CD4-positive, alpha-beta T cell (primary cell): Measurements from ENCODE around the gene PTGES3. TPM values are rescaled to one million over a fixed set of nuclear protein-coding genes. Genes with fewer than 3 reads are reported as not detected.

ENCODE experiments used
- ATAC-seq: fragments of 200-7000 bp; cut with Tn5 transposase; one replicate; pipeline ENCODE4 v1.10.0; 2022; ENCODE audit warnings: mild to moderate bottlenecking; ENCODE audit not compliant: poor library complexity
- CTCF ChIA-PET: fragments of 350-600 bp; sonication (Branson Sonifier 250); formaldehyde crosslinking; loops from one replicate; lab custom pipeline; 2021; ENCODE audit warnings: antibody characterized with exemption, inconsistent platforms; lab: Charles Lee
- POLR2A ChIA-PET: fragments of 350-600 bp; sonication (Branson Sonifier 250); formaldehyde crosslinking; loops from one replicate; lab custom pipeline; 2021; ENCODE audit warnings: antibody characterized with exemption, inconsistent platforms; lab: Charles Lee
- DNase-seq, 14 experiments: peaks; one replicate each; pipeline ENCODE4 v3.0.0-alpha.2; 2013 to 2020; ENCODE audit warnings: mixed read lengths in 2 of 14
- H3K27ac ChIP-seq, 2 donors: one replicate each; pipeline versions ENCODE4 v1.5.1 to v1.7.0; 2013; ENCODE audit warnings: low read length in 2 of 2, low read depth in 1 of 2, mild to moderate bottlenecking in 1 of 2
- H3K27me3 ChIP-seq, 2 experiments: 1 replicate in 1 of 2; 2 replicates in 1 of 2; pipeline versions ENCODE4 v1.6.1 to v1.7.0; 2013; ENCODE audit warnings: low read length in 2 of 2, control low read depth in 1 of 2, mild to moderate bottlenecking in 1 of 2, moderate library complexity in 1 of 2; ENCODE audit not compliant: insufficient read depth in 2 of 2, control insufficient read depth in 1 of 2
- H3K36me3 ChIP-seq: one replicate; pipeline ENCODE4 v1.6.1; 2013; ENCODE audit warnings: low read length, control low read depth; ENCODE audit not compliant: insufficient read depth
- H3K4me1 ChIP-seq: one replicate; pipeline ENCODE4 v1.6.1; 2013; ENCODE audit warnings: low read length, control low read depth; ENCODE audit not compliant: insufficient read depth
- H3K4me3 ChIP-seq: one replicate; pipeline ENCODE4 v1.5.1; 2013; ENCODE audit warnings: mild to moderate bottlenecking, low read length, moderate library complexity
- H3K9me3 ChIP-seq, 2 experiments: 1 replicate in 1 of 2; 2 replicates in 1 of 2; pipeline versions ENCODE4 v1.6.1 to v1.7.0; 2013; ENCODE audit warnings: low read length in 2 of 2, mild to moderate bottlenecking in 2 of 2, control low read depth in 1 of 2, moderate library complexity in 1 of 2; ENCODE audit not compliant: control insufficient read depth in 1 of 2, insufficient read depth in 1 of 2
- H3K27ac Mint-ChIP-seq: one replicate; pipeline ENCODE4 v1.8.0; 2020; ENCODE audit warnings: mixed read lengths
- H3K27me3 Mint-ChIP-seq: one replicate; pipeline ENCODE4 v1.8.0; 2021; ENCODE audit warnings: mixed read lengths
- H3K36me3 Mint-ChIP-seq: one replicate; pipeline ENCODE4 v1.8.0; 2021; ENCODE audit warnings: low read depth, mixed read lengths
- H3K4me1 Mint-ChIP-seq: one replicate; pipeline ENCODE4 v1.8.0; 2021; ENCODE audit warnings: low read depth, mixed read lengths
- H3K4me3 Mint-ChIP-seq: one replicate; pipeline ENCODE4 v1.8.0; 2020; ENCODE audit warnings: mild to moderate bottlenecking, mixed read lengths
- H3K9me3 Mint-ChIP-seq: one replicate; pipeline ENCODE4 v1.8.0; 2020; ENCODE audit warnings: mixed read lengths
- CTCF ChIP-seq: fragments of 200-600 bp; IDR thresholded peaks from one replicate; pipeline ENCODE4 v1.8.0; 2022; ENCODE audit warnings: antibody characterized with exemption, mild to moderate bottlenecking
- intact Hi-C, 2 experiments: fragments of 100-400 bp; cut with DNase I in 1 of 2; cut with micrococcal nuclease in 1 of 2; formaldehyde crosslinking; loops; one replicate each; pipeline versions ENCODE4 v1.15.1 to v1.9.0; 2023 to 2025; cut with DNase I, micrococcal nuclease
- total RNA-seq, 174 experiments: library from RNA in 2 of 174; stranded (reverse) in 2 of 174; gene quantifications; one replicate each; pipeline ENCODE4 v1.2.3 and lab custom pipeline; 2021 to 2026

Gene PTGES3
- total RNA-seq, 2 experiments from 2014 or later = 146 to 154 TPM

DNA sequence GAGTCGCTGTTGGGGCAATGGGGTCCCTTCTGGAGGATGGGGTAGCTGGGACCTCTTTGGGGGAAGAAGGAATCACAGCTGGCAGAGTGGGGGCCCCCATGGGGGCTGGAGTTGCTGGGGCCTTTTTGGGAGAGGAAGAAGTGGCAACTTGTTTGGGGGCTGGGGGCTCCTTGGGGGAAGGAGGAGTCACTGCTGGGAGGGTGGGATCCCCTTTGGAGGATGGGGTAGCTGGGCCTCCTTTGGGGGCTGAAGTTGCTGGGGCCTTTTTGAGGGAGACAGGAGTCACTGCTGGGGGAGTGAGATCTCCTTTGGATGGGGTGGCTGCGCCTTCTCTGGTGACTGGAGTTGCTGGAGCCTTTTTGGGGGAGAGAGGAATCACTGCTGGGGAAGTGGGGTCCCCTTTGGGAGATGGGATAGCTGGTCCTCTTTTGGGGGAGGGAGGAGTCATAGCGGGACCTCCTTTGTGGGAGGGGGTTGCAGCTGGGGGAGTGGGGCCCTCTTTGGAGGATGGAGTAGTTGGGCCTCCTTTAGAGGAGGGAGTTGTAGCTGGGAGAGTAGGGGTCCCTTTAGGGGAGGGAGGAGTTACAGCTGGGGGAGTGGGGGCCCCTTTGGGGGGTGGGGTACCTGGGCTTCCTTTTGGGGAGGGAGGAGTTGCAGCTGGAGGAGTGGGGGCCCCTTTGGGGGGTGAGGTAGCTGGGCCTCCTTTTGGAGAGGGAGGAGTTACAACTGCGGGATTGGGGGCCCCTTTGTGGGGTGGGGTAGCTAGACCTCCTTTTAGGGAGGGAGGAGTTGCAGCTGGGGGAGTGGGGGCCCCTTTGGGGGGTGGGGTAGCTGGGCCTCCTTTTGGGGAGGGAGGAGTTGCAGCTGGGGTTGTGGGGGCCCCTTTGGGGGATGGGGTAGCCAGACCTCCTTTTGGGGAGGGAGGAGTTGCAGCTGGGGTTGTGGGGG lies 29.1 kb upstream of the PTGES3 start:
- ChIA-PET CTCF (no interaction called here), POLR2A (interaction anchor here (0.7 to 2.3 kb wide), 3 partner anchors 8 to 29 kb away, joined by 3 to 10 read pairs (median 8); partner anchors contain the start of genes NACA and PTGES3)
- Mint-ChIP-seq H3K4me1 (peaks cover 62% of the 10 kb centered on the region), H3K4me3 (no peak overlapping the region), H3K9me3 (no peaks in the 10 kb centered on the region), H3K27ac (peak overlapping the region; percentile 74), H3K27me3 (no peaks in the 10 kb centered on the region), H3K36me3 (peaks cover 88% of the 10 kb centered on the region)
- H3K27me3 ChIP-seq = no peaks in the 10 kb centered on the region
- H3K4me1 ChIP-seq = peaks cover 60% of the 10 kb centered on the region
- H3K27ac ChIP-seq = peak overlapping the region in 1 of 2 donors; percentile 29
- no peak overlapping the region for H3K4me3 ChIP-seq
- ATAC-seq (no peak), DNase-seq (no peak)
- peaks cover 86% of the 10 kb centered on the region for H3K36me3 ChIP-seq
- TF ChIP-seq CTCF = no peak
- no peaks in the 10 kb centered on the region for H3K9me3 ChIP-seq
- intact Hi-C loops = no loop called here

GRCh38 chr12:56716458-56716857 lies 28.4 kb upstream of the PTGES3 start:
- no peak for DNase-seq
- Mint-ChIP-seq H3K4me3 (no peak overlapping the region), H3K36me3 (peaks cover 85% of the 10 kb centered on the region), H3K27ac (peak overlapping the region; percentile 74), H3K27me3 (no peaks in the 10 kb centered on the region), H3K4me1 (peaks cover 55% of the 10 kb centered on the region), H3K9me3 (no peaks in the 10 kb centered on the region)
- Histone ChIP-seq H3K4me1 (peaks cover 53% of the 10 kb centered on the region), H3K27ac (peak overlapping the region in 1 of 2 donors; percentile 29), H3K4me3 (no peak overlapping the region), H3K36me3 (peaks cover 81% of the 10 kb centered on the region), H3K9me3 (no peaks in the 10 kb centered on the region), H3K27me3 (no peaks in the 10 kb centered on the region)
- intact Hi-C loops = no loop called here
- CTCF ChIA-PET = no interaction called here
- no peak for ATAC-seq
- no peak for TF ChIP-seq CTCF
- POLR2A ChIA-PET = interaction anchor here (0.9 to 2.3 kb wide), 2 partner anchors 9 to 29 kb away, joined by 8 to 10 read pairs; partner anchors contain the start of genes NACA and PTGES3

DNA sequence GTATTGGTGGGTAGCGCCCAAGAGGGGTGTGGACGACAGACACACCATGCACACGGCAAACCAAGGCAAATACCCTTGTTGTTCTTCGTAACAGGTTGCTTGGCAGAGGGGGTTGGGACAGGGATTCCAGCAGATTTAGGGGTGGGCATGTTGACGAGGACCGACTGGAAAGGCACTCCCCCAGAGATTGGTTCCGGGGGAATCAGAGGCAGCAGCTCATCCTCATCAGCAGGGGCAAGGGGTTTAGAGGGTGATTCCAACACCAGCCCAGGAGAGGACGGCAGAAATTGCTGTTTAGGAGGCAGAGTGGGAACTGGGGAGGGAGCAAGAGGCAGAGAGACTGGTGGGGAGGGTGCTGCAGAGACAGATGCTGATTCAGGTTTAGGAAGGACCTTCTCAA lies 27.7 kb upstream of the PTGES3 start:
- CTCF ChIA-PET = interaction anchor here (0.5 kb wide), 1 partner anchor 59 kb away, joined by 3 read pairs; no protein-coding TSS in a partner anchor
- Histone ChIP-seq H3K4me1 (peaks cover 46% of the 10 kb centered on the region), H3K27ac (no peak overlapping the region), H3K27me3 (no peaks in the 10 kb centered on the region), H3K9me3 (no peaks in the 10 kb centered on the region), H3K36me3 (peaks cover 80% of the 10 kb centered on the region), H3K4me3 (no peak overlapping the region)
- TF ChIP-seq CTCF = no peak
- Mint-ChIP-seq H3K9me3 (no peaks in the 10 kb centered on the region), H3K36me3 (peaks cover 82% of the 10 kb centered on the region), H3K4me1 (peaks cover 48% of the 10 kb centered on the region), H3K27me3 (no peaks in the 10 kb centered on the region), H3K4me3 (no peak overlapping the region), H3K27ac (peak overlapping the region; percentile 74)
- POLR2A ChIA-PET = interaction anchor here (0.9 to 2.3 kb wide), 2 partner anchors 10 to 28 kb away, joined by 8 to 10 read pairs; partner anchors contain the start of genes NACA and PTGES3
- no peak for DNase-seq
- ATAC-seq = no peak
- intact Hi-C loops = no loop called here
